GM21737 (cell line): ENCODE measurements around the gene KREMEN1.
"Not testable (repeated sequence)": the region's sequence is repeated elsewhere in the genome, so short reads cannot be mapped to it uniquely, and the experiment has no call there.

Experiments used
- ATAC-seq: cut with Tn5 transposase; IDR thresholded peaks from one replicate; pipeline ENCODE4 v1.9.1; 2021; ENCODE audit warnings: mild to moderate bottlenecking, moderate library complexity; ENCODE audit not compliant: unreplicated experiment

The KREMEN1 gene

GRCh38 chr22:29072979-29073617 lies at the start of gene KREMEN1:
Gene KREMEN1, plus strand, starts transcription at chr22:29073035. Its CDS starts 96 bp downstream, at chr22:29073131.
- ATAC-seq: peak; percentile 16

GRCh38 chr22:29023172-29023796 lies 49.6 kb upstream of the KREMEN1 start:
- ATAC-seq: no peak

- no peak for ATAC-seq
Observed at GRCh38 chr22:29026579-29026978, 46.3 kb upstream of the KREMEN1 start.

- ATAC-seq: no peak
Observed at GRCh38 chr22:29028468-29028867, 44.4 kb upstream of the KREMEN1 start.

- ATAC-seq: no peak
Observed at GRCh38 chr22:29029202-29030000, 43.4 kb upstream of the KREMEN1 start.

- ATAC-seq: no peak
Observed at GRCh38 chr22:29030016-29030617, 42.7 kb upstream of the KREMEN1 start.

GRCh38 chr22:29030618-29031226 lies 42.1 kb upstream of the KREMEN1 start:
- no peak for ATAC-seq

GRCh38 chr22:29031227-29032011 lies 41.4 kb upstream of the KREMEN1 start:
- no peak for ATAC-seq

GRCh38 chr22:29032014-29032475 lies 40.8 kb upstream of the KREMEN1 start:
- no peak for ATAC-seq

GRCh38 chr22:29032584-29032983 lies 40.3 kb upstream of the KREMEN1 start:
- ATAC-seq: no peak

- no peak for ATAC-seq
Observed at GRCh38 chr22:29037340-29037932, 35.4 kb upstream of the KREMEN1 start.

- no peak for ATAC-seq
Observed at GRCh38 chr22:29039148-29039547, 33.7 kb upstream of the KREMEN1 start.

- ATAC-seq: not testable (repeated sequence)
Observed at GRCh38 chr22:29039684-29040083, 33.2 kb upstream of the KREMEN1 start.

- ATAC-seq: no peak
Observed at GRCh38 chr22:29040385-29041275, 32.2 kb upstream of the KREMEN1 start.

- no peak for ATAC-seq
Observed at GRCh38 chr22:29041408-29041807, 31.4 kb upstream of the KREMEN1 start.

GRCh38 chr22:29043906-29044575 lies 28.8 kb upstream of the KREMEN1 start:
- ATAC-seq: no peak

GRCh38 chr22:29044657-29045176 lies 28.1 kb upstream of the KREMEN1 start:
- no peak for ATAC-seq
